Transverse colon (tissue), 4 donors: ENCODE results near the gene CFAP58. TPM values are rescaled to one million over a fixed set of nuclear protein-coding genes. Genes with fewer than 3 reads are reported as not detected.

ENCODE experiments used
- DNase-seq: peaks from one replicate; pipeline ENCODE4 v3.0.0-alpha.2; 2019
- H3K27ac ChIP-seq, 4 donors: fragments of 200-600 bp; sonication (generic); 2 replicates each; pipeline ENCODE4 v1.5.1; 2016 to 2018; ENCODE audit warnings: inconsistent platforms in 4 of 4
- H3K27me3 ChIP-seq: fragments of 200-600 bp; sonication (generic); 2 replicates; pipeline ENCODE4 v1.5.1; 2017; ENCODE audit warnings: inconsistent platforms
- H3K36me3 ChIP-seq, 4 donors: fragments of 200-600 bp; sonication (generic); 2 replicates each; pipeline ENCODE4 v1.5.1; 2017 to 2019; ENCODE audit warnings: inconsistent platforms in 4 of 4
- H3K4me1 ChIP-seq, 4 donors: fragments of 200-600 bp; sonication (generic); 2 replicates each; pipeline ENCODE4 v1.5.1; 2017 to 2020; ENCODE audit warnings: inconsistent platforms in 4 of 4
- H3K4me3 ChIP-seq, 4 donors: fragments of 200-600 bp; sonication (generic); 1 replicate in 1 of 4; 2 replicates in 3 of 4; pipeline versions ENCODE4 v1.5.1 to v1.6.1; 2017 to 2019; ENCODE audit warnings: inconsistent platforms in 4 of 4
- H3K9me3 ChIP-seq, 2 donors: fragments of 200-600 bp; sonication (generic); 2 replicates each; pipeline ENCODE4 v1.5.1; 2017 to 2019; ENCODE audit warnings: inconsistent platforms in 2 of 2
- EP300 ChIP-seq: sonication (generic); formaldehyde crosslinking; IDR thresholded peaks from one replicate; pipeline ENCODE4 v1.6.1; 2017; ENCODE audit warnings: antibody characterized with exemption, low read depth
- POLR2A ChIP-seq: fragments of 450-650 bp; IDR thresholded peaks from one replicate; pipeline ENCODE4 v1.6.1; 2016; ENCODE audit warnings: antibody characterized with exemption, mild to moderate bottlenecking, moderate library complexity
- POLR2AphosphoS5 ChIP-seq, 3 donors: sonication (generic); formaldehyde crosslinking; IDR thresholded peaks; one replicate each; pipeline ENCODE4 v1.6.1; 2016; ENCODE audit warnings: antibody characterized with exemption in 3 of 3
- WGBS, 2 donors: methylation state at CpG; one replicate each; pipeline ENCODE4 v1.1.5; 2018; ENCODE audit warnings: low coverage in 1 of 2; 5-methylcytosine and 5-hydroxymethylcytosine counted together
- in situ Hi-C, 4 donors: fragments of 200-750 bp; cut with MboI; loops; one replicate each; pipeline versions ENCODE4 v1.15.0 to v1.15.1; 2017; ENCODE audit warnings: low sequenced_read_pairs in 3 of 4, low pct_ligation_motif_present in 1 of 4, low pct_unique_long_range_greater_than_20kb in 1 of 4
- intact Hi-C: fragments of 100-400 bp; cut with DNase I; formaldehyde crosslinking; loops from one replicate; pipeline ENCODE4 v1.15.1; 2023; ENCODE audit warnings: low total_unique reads
- total RNA-seq, 4 donors: library from RNA; depleted of rRNA; stranded (reverse); fragments of >200 nt; gene quantifications; one replicate each; pipeline ENCODE4 v1.1.0, GENCODE V29; 2016
- TF ChIP-seq, protein P1 (sequence below), 5 experiments: fragments of 200-600 bp in 3 of 5; fragments of 450-650 bp in 2 of 5; sonication (generic) in 3 of 5; IDR thresholded peaks; 1 replicate in 2 of 5; 2 replicates in 3 of 5; pipeline ENCODE4 v1.5.1; 2016 to 2017; ENCODE audit warnings: antibody characterized with exemption in 5 of 5, inconsistent platforms in 3 of 5, mild to moderate bottlenecking in 2 of 5, moderate library complexity in 1 of 5

CFAP58 gene
- total RNA-seq, 4 donors from 2014 or later = 0.16 to 0.27 TPM; not detected in 2

DNA sequence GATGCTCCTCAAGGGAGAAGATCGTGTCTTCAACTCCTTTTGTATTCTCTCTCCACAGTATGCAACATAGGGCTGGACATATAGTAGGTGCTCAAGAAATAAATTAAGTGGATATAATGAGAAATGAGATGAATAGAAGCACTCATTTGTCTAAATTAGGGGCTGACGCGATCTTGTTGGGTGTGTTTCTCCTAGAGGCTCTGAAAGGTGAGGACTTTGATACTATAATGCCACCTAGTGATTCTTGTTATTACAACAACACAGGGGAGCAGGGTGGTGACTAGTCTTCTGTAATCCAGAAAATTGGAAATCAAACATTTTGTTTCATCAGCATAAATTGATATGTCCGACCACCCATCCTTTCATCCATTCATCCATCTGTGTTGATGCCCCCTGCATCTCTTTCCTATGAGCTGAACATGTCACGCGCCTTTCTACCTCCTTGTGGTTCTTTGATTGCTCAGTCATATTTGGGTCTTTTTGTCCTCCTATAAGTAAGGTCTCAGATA is 3.5 kb upstream of the CFAP58 start:
- intact Hi-C loops = loop anchor here (5.0 kb wide), 2 partner anchors 43 to 58 kb away; no protein-coding TSS in a partner anchor
- DNase-seq = no peak
- WGBS, 2 donors = 28 to 56% methylated on average over 2 to 6 of the region's 6 CpGs
- Histone ChIP-seq H3K27me3 (no peaks in the 10 kb centered on the region), H3K4me3 (peak overlapping the region in 1 of 4 donors; percentile 6), H3K27ac (peak overlapping the region; percentile 29 to 57 (median 40)), H3K9me3 (no peaks in the 10 kb centered on the region), H3K36me3 (no peaks in the 10 kb centered on the region), H3K4me1 (peaks cover 9 to 28% (median 12%) of the 10 kb centered on the region in 4 donors)
- in situ Hi-C loops = loop anchor here in 1 of 4 donors (5.0 kb wide), 1 partner anchor 58 kb away; no protein-coding TSS in a partner anchor
- TF ChIP-seq, protein P1, sequence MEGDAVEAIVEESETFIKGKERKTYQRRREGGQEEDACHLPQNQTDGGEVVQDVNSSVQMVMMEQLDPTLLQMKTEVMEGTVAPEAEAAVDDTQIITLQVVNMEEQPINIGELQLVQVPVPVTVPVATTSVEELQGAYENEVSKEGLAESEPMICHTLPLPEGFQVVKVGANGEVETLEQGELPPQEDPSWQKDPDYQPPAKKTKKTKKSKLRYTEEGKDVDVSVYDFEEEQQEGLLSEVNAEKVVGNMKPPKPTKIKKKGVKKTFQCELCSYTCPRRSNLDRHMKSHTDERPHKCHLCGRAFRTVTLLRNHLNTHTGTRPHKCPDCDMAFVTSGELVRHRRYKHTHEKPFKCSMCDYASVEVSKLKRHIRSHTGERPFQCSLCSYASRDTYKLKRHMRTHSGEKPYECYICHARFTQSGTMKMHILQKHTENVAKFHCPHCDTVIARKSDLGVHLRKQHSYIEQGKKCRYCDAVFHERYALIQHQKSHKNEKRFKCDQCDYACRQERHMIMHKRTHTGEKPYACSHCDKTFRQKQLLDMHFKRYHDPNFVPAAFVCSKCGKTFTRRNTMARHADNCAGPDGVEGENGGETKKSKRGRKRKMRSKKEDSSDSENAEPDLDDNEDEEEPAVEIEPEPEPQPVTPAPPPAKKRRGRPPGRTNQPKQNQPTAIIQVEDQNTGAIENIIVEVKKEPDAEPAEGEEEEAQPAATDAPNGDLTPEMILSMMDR (IDR thresholded peaks at IDR 0.05) = peak; percentile 55 to 83 (median 70)
- TF ChIP-seq POLR2AphosphoS5 (IDR thresholded peaks at IDR 0.05) = no peak

DNA sequence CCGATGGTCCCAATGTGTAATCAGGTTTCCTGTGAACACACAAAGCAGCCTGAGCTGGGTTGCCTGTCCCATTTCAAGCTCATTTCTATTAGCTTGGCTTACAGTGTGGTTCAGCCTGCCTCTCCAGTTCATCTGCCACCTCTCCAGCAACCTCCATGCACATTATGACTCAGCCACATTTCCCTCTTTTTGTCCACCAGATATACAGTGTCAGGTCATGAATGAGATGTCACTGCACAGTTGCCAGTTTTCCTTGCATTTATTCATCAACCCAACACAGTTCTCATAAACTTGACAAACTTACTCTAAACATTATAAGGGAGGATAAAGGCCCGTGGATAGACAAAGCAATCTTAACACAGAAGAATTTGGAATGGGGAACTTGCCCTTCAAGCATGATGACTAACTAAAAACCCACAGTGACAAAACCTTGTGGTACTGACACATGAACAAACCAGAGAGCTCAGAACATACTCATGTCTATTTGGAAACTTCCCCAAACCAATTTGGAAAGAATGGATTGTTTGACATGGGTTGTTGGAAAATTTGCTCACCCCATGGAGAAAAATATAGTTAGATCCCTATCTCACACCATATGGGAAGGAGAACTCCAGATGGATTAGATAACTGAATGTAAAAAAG is 2.5 kb upstream of the CFAP58 start:
- peak overlapping the region in 1 of 4 donors; percentile 50 for H3K27ac ChIP-seq
- no peak for DNase-seq
- WGBS, 2 donors = 46 to 51% methylated on average over 2 of the region's 2 CpGs

DNA sequence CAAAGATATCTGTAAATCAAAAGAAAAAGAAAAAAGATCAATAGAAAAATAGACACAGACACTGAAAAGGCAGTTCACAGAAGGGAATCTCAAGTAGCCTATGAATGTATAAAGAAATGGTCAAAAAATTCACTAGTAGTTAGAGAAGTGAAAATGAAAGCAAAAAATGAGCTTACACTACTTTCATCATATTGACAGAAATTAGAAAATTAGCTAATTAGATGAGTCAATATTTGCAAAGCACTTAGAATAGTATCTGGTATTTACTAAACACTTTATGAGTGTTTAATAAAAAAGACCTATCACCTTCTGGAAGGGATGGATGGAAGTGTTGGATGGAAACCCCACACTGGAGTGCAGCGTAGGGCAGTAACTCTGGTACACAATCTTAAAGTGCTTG is 1.7 kb upstream of the CFAP58 start:
- Histone ChIP-seq H3K9me3 (no peaks in the 10 kb centered on the region), H3K4me1 (peaks cover 9 to 28% (median 12%) of the 10 kb centered on the region in 4 donors), H3K27me3 (no peaks in the 10 kb centered on the region), H3K27ac (peak overlapping the region in 1 of 4 donors; percentile 50), H3K36me3 (no peaks in the 10 kb centered on the region), H3K4me3 (no peak overlapping the region)
- WGBS, 2 donors = 44 to 57% methylated on average over 1 of the region's 1 CpG
- TF ChIP-seq, protein P1 (IDR thresholded peaks at IDR 0.05) = no peak
- no peak for TF ChIP-seq POLR2AphosphoS5 (IDR thresholded peaks at IDR 0.05)
- no peak for TF ChIP-seq EP300
- TF ChIP-seq POLR2A = no peak
- DNase-seq = no peak
- in situ Hi-C loops = loop anchor here in 1 of 4 donors (5.0 kb wide), 1 partner anchor 60 kb away; no protein-coding TSS in a partner anchor
- intact Hi-C loops = loop anchor here (5.0 kb wide), 2 partner anchors 45 to 60 kb away; no protein-coding TSS in a partner anchor

More for the DNA sequence above, 2.5 kb upstream of the CFAP58 start:
- Histone ChIP-seq H3K36me3 (no peaks in the 10 kb centered on the region), H3K4me1 (peaks cover 9 to 28% (median 12%) of the 10 kb centered on the region in 4 donors), H3K9me3 (no peaks in the 10 kb centered on the region), H3K4me3 (no peak overlapping the region), H3K27me3 (no peaks in the 10 kb centered on the region)
- in situ Hi-C loops = loop anchor here in 1 of 4 donors (5.0 kb wide), 1 partner anchor 59 kb away; no protein-coding TSS in a partner anchor
- no peak for TF ChIP-seq POLR2AphosphoS5 (IDR thresholded peaks at IDR 0.05)
- TF ChIP-seq POLR2A = no peak
- TF ChIP-seq, protein P1 (IDR thresholded peaks at IDR 0.05) = no peak
- TF ChIP-seq EP300 = no peak
- intact Hi-C loops = loop anchor here (5.0 kb wide), 2 partner anchors 44 to 59 kb away; no protein-coding TSS in a partner anchor

DNA sequence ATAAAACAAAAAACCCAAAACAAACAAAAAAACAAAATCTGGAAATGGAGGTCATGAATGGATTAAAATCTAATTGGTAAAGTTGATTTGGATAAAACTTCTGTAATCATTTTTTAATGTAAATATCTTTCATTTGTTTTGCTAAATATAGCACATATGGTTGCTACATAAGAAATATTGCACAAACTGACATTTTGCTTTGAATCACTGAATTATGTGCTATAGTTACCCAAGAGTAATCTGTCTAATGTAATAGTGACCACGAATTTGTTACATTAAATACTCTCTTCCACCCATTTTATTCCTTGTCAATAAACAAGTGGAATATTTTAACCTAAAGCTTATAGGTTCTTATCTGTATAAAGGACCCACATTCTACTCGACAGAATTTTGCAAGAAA is 6.2 kb downstream of the CFAP58 start:
- H3K4me1 ChIP-seq = no peaks in the 10 kb centered on the region
- intact Hi-C loops = no loop called here
- no peak overlapping the region for H3K4me3 ChIP-seq
- no peak for TF ChIP-seq POLR2AphosphoS5 (IDR thresholded peaks at IDR 0.05)
- no peak for TF ChIP-seq POLR2A
- TF ChIP-seq, protein P1 (IDR thresholded peaks at IDR 0.05) = no peak
- no peak for TF ChIP-seq EP300
- 62 to 63% methylated on average over 2 of the region's 2 CpGs for WGBS, 2 donors
- in situ Hi-C loops = no loop called here
- no peaks in the 10 kb centered on the region for H3K36me3 ChIP-seq
- H3K9me3 ChIP-seq = no peaks in the 10 kb centered on the region
- no peak for DNase-seq
- no peak overlapping the region for H3K27ac ChIP-seq
- no peaks in the 10 kb centered on the region for H3K27me3 ChIP-seq
